Ishikawa (cell line): Measurements from ENCODE around the gene NSUN6.

Experiments used
- CEBPB ChIP-seq: IDR thresholded peaks from 2 replicates; pipeline ENCODE4 v1.6.1; 2012
- CREB1 ChIP-seq: IDR thresholded peaks from 2 replicates; pipeline ENCODE4 v1.6.1; 2012; ENCODE audit warnings: low read depth
- EGR1 ChIP-seq: IDR thresholded peaks from 2 replicates; pipeline ENCODE4 v1.6.1; 2012
- EP300 ChIP-seq: IDR thresholded peaks from 2 replicates; pipeline ENCODE4 v1.6.1; 2012; ENCODE audit warnings: borderline replicate concordance
- FOXM1 ChIP-seq: IDR thresholded peaks from 2 replicates; pipeline ENCODE4 v1.6.1; 2012; ENCODE audit warnings: low read depth, borderline replicate concordance
- NFIC ChIP-seq: IDR thresholded peaks from 2 replicates; pipeline ENCODE4 v1.6.1; 2012
- RAD21 ChIP-seq: IDR thresholded peaks from 2 replicates; pipeline ENCODE4 v1.6.1; 2012; ENCODE audit warnings: low read depth
- TAF1 ChIP-seq: IDR thresholded peaks from 2 replicates; pipeline ENCODE4 v1.6.1; 2012; ENCODE audit warnings: low read depth, mild to moderate bottlenecking
- TCF12 ChIP-seq: IDR thresholded peaks from 2 replicates; pipeline ENCODE4 v1.6.1; 2012; ENCODE audit warnings: low read depth
- TEAD4 ChIP-seq: IDR thresholded peaks from 2 replicates; pipeline ENCODE4 v1.6.1; 2012
- YY1 ChIP-seq: IDR thresholded peaks from 2 replicates; pipeline ENCODE4 v1.6.1; 2012; ENCODE audit warnings: low read depth
- ZBTB7A ChIP-seq: IDR thresholded peaks from 2 replicates; pipeline ENCODE4 v1.6.1; 2012; ENCODE audit warnings: low read depth
- TF ChIP-seq, protein P1 (sequence below): IDR thresholded peaks from 2 replicates; pipeline ENCODE4 v1.6.1; 2012
- TF ChIP-seq, protein P2 (sequence below): IDR thresholded peaks from 2 replicates; pipeline ENCODE4 v1.6.1; 2012
- TF ChIP-seq, protein P3 (sequence below): IDR thresholded peaks from 2 replicates; pipeline ENCODE4 v1.6.1; 2012; ENCODE audit warnings: low read depth, mild to moderate bottlenecking

The NSUN6 gene

DNA sequence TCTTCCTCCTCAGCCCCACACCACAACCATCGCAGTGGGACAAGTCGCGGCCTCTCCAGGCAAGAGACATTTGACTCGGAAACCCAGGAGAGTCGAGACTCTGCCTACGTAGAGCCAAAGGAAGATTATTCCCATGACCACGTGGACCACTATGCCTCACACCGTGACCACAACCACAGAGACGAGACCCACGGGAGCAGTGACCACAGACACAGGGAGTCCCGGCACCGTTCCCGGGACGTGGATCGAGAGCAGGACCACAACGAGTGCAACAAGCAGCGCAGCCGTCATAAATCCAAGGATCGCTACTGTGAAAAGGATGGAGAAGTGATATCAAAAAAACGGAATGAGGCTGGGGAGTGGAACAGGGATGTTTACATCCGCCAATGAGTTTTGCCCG lies 112.1 kb downstream of the NSUN6 start:
- TF ChIP-seq, protein P1, sequence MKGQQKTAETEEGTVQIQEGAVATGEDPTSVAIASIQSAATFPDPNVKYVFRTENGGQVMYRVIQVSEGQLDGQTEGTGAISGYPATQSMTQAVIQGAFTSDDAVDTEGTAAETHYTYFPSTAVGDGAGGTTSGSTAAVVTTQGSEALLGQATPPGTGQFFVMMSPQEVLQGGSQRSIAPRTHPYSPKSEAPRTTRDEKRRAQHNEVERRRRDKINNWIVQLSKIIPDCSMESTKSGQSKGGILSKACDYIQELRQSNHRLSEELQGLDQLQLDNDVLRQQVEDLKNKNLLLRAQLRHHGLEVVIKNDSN, result no peak
- no peak for TF ChIP-seq YY1
- TF ChIP-seq TAF1, result no peak
- TF ChIP-seq CREB1, result no peak
- TF ChIP-seq CEBPB, result no peak
- no peak for TF ChIP-seq RAD21
- no peak for TF ChIP-seq NFIC
- TF ChIP-seq, protein P2, sequence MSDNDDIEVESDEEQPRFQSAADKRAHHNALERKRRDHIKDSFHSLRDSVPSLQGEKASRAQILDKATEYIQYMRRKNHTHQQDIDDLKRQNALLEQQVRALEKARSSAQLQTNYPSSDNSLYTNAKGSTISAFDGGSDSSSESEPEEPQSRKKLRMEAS, result no peak
- no peak for TF ChIP-seq TCF12
- TF ChIP-seq EGR1, result no peak
- TF ChIP-seq, protein P3, sequence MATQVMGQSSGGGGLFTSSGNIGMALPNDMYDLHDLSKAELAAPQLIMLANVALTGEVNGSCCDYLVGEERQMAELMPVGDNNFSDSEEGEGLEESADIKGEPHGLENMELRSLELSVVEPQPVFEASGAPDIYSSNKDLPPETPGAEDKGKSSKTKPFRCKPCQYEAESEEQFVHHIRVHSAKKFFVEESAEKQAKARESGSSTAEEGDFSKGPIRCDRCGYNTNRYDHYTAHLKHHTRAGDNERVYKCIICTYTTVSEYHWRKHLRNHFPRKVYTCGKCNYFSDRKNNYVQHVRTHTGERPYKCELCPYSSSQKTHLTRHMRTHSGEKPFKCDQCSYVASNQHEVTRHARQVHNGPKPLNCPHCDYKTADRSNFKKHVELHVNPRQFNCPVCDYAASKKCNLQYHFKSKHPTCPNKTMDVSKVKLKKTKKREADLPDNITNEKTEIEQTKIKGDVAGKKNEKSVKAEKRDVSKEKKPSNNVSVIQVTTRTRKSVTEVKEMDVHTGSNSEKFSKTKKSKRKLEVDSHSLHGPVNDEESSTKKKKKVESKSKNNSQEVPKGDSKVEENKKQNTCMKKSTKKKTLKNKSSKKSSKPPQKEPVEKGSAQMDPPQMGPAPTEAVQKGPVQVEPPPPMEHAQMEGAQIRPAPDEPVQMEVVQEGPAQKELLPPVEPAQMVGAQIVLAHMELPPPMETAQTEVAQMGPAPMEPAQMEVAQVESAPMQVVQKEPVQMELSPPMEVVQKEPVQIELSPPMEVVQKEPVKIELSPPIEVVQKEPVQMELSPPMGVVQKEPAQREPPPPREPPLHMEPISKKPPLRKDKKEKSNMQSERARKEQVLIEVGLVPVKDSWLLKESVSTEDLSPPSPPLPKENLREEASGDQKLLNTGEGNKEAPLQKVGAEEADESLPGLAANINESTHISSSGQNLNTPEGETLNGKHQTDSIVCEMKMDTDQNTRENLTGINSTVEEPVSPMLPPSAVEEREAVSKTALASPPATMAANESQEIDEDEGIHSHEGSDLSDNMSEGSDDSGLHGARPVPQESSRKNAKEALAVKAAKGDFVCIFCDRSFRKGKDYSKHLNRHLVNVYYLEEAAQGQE, result no peak
- no peak for TF ChIP-seq TEAD4
- no peak for TF ChIP-seq ZBTB7A
- TF ChIP-seq FOXM1, result no peak
- no peak for TF ChIP-seq EP300

DNA sequence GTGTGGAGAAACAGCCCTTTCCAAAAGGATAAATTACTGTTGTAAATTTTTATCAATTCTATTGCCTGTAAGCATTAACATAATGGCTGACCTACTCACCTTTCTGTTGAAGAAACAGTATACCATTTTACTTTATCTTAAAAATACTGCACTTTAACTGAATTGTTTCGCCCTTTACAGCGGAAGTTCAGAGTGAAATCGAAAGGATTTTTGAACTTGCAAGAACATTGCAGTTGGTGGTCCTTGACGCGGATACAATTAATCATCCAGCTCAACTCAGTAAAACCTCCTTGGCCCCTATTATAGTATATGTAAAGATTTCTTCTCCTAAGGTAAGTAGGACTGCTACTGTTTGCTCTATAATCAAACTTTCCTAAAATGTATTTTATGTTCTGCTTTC lies 117.5 kb downstream of the NSUN6 start:
- TF ChIP-seq ZBTB7A, result no peak
- TF ChIP-seq, protein P1, result no peak
- no peak for TF ChIP-seq EP300
- TF ChIP-seq TAF1, result no peak
- TF ChIP-seq, protein P2, result no peak
- TF ChIP-seq, protein P3, result no peak
- TF ChIP-seq TCF12, result no peak

DNA sequence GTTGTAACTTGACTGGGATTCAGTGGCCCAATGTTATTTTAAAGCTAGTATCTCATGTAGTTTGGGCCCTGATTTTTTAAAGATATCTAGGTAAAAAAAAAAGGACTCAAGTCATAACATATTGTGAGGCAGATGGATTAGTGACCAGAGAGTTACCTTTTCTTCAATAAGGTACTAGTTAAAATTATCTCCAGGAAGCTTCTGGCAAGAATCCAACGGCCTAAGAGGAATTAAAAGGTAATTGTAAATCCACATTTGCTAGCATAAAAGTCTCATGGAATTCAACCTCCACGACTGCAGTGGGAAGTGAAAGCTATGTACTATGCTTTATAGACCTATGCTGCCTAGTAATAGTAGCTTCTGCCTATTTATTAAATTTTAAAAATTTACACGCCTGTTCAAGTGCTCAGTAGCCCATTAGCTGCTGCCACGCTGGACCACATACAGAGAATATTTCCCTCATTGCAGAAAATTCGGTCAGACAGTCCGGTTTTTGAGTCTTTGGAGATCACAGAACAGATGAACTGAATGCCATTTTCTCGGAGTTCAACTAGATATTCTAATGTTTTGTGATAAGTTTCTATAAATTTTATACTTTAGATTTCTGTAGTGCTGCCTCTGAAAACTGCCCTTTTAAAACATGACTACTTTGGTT lies 118.4 kb downstream of the NSUN6 start:
- TF ChIP-seq, protein P1, result no peak

DNA sequence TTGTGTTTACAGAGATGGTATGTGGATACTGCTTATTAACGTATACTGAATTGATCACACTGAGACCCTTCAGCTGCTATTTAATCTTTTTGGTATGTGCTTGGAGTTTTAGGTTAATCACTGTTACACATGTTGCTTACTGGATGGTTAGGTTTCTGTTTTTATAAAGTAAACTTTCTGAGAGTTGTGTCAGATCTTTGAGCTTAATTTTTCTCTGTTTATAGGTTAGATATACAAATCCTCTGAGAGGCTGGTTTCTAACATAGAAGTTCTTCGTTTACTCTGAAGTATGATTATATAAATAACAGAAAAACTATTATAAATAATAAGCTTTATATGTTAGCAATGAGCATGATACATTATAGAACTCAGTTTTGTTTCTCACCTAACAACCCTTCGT lies 123.1 kb downstream of the NSUN6 start:
- TF ChIP-seq CEBPB (no peak), EP300 (no peak), RAD21 (no peak), TCF12 (no peak), YY1 (no peak), ZBTB7A (no peak), TAF1 (no peak), CREB1 (no peak), EGR1 (no peak), NFIC (no peak), FOXM1 (no peak), TEAD4 (no peak)
- TF ChIP-seq, protein P2, result no peak
- TF ChIP-seq, protein P1, result no peak
- TF ChIP-seq, protein P3, result no peak
